Mesenteric fat pad (tissue), 1 donor: Measurements from ENCODE around the gene CMAS. TPM values are rescaled to one million over a fixed set of nuclear protein-coding genes. Genes with fewer than 3 reads are reported as not detected.
A peak's percentile ranks its signal among the peaks of the same experiment; 100 is the strongest.
"Not testable (repeated sequence)": the region's sequence is repeated elsewhere in the genome, so short reads cannot be mapped to it uniquely, and the experiment has no call there.

Experiments
- DNase-seq: peaks from one replicate; pipeline ENCODE4 v3.0.0-alpha.2; 2020; ENCODE audit warnings: low spot score
- long read RNA-seq: library from polyadenylated mRNA; unstranded; transcript quantifications from one replicate; pipeline ENCODE4 v2.0.0, GENCODE V29; 2020
- total RNA-seq: library from RNA; stranded (reverse); fragmentation: NEBNext Ultra II Directional; extraction: Animal tissue kit (Norgen Biotek cat#: 25700); gene quantifications from one replicate; pipeline ENCODE4 v1.2.1, GENCODE V29; 2021
- donor health status: DM: yes; HTN: yes; CAD: no.

The CMAS gene
- 19.8 TPM for total RNA-seq
- long read RNA-seq, transcript CMAS-201 (8 exons, 1,787 nt): major isoform, 116 of 125 reads
- long read RNA-seq, partial matches to known transcripts: 2 of 125 reads
- long read RNA-seq, other reads (novel, unspliced or antisense): 6 of 125 reads

DNA sequence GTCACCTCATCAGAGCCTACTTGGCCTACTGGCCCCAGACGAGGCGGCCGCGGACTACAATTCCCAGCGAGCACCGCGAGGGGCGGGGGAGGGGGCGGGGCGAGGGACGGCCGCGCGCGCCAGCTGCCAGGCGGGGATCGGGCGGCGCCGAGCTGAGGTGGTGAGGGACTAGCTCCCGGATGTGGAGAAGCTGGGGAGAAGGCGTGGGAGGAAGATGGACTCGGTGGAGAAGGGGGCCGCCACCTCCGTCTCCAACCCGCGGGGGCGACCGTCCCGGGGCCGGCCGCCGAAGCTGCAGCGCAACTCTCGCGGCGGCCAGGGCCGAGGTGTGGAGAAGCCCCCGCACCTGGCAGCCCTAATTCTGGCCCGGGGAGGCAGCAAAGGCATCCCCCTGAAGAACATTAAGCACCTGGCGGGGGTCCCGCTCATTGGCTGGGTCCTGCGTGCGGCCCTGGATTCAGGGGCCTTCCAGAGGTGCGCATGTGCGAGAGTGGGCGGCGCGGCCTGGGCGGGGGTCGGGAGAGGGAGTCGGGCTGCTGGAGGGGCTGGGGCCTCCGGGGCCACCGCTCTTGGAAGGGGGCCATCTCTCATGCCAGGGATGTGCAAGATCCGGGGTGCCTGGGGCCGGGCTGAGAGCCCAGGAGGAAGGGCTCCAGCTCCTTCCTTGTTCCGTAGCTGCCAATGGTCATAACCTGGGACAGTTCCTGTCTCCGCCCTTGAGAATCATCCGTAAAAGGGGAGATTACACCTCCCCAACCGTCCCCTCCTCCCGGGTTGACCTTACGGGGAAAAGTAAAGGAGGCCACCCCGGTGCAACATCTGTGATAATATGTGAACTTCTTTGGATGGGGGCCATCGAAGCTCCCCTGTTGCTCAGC lies at the start of gene CMAS:
TSS of gene CMAS (plus strand) at position 129 of the 878 bp plus-strand sequence. CDS start at position 215, 86 bp downstream.
- peak; percentile 93 for DNase-seq

DNA sequence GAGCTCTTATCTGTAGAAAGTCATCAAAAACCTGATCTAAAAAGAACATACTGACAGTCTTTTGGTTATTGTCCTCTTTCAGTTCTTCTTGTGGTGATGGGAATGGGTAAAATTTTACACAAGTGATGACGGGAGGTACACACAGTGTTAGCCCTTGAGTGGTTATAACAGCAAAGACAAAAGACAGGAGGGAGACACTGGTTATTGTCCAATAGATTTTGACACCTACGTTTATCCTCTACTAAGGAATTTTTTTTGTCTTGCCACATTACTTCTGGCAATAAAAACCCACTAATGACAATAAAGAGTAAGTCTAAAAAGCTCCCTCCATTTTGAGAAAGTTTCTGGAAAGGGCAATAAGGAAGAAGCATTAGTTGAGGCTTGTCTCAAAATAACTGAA lies 47.7 kb upstream of the CMAS start:
- DNase-seq: no peak

DNA sequence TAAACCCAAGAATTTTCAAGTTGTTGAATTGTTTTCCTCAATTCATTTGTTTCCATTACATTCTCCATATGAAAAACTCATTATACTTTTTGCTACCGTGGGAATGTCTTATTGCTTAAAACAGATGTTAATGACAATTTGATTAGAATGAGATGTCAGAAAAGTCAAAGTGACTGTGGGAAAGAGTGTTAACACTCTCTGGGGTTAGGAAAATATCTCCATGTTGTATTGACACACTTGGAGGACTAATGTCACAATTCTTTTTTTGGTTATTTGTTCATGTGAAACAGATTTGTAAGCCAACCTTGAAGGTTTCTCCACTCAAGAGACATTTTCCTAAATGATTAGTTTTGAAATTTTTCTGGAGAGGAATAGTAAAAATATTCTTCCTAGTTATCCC lies 47.2 kb upstream of the CMAS start:
- no peak for DNase-seq

DNA sequence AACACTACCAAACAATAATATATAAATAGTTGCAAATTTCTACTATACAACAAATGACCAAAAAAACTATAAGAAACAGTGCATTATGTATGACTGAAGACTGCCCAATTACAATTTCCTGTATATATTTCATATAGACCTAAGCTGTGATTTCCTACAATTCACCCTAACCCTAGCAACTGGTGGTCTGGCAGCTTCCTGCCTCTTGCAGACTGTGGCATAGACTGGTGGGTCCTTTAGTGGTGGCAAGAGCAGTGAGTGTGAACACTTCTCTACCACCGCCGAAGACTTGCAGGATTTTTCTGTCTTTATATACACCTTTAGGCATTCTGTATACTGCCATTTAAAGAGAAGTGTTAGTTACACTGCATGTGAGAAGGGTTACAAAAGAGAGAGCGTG lies 43.6 kb upstream of the CMAS start:
- DNase-seq: no peak

DNA sequence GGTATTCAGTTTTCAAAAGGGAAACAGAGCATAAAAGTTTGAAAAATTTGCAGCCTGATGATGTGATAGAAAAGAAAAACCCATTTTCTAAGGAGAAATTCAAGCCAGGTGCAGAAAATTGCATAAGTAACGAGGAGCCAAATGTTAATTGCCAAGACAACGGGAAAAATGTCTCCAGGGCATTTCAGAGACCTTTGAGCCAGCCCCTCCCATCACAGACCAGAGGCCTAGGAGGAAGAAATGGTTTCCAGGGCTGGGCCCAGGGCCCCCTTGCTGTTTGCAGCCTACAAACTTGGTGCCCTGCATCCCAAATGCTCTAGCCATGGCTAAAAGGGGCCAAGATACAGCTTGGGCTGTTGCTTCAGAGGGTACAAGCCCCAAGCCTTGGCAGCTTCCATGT lies 38.2 kb upstream of the CMAS start:
- DNase-seq: not testable (repeated sequence)

DNA sequence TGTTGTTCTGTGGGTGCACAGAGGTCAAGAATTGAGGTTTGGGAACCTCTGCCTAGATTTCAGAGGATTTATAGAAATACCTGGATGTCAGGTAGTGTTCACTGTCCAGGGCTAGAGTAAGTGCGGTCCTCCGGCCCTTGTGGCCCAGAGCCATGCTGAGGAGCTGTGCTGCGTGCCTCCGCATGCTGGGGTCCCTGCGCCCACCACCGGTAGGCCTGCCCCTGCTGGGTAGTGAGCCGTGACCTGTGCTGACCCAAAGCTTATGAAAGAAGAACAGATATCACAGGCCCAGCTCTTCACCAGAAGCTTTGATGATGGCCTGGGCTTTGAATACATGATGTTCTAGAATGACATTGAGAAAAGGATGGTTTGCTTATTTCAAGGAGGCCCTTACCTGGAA lies 37.8 kb upstream of the CMAS start:
- DNase-seq: no peak

DNA sequence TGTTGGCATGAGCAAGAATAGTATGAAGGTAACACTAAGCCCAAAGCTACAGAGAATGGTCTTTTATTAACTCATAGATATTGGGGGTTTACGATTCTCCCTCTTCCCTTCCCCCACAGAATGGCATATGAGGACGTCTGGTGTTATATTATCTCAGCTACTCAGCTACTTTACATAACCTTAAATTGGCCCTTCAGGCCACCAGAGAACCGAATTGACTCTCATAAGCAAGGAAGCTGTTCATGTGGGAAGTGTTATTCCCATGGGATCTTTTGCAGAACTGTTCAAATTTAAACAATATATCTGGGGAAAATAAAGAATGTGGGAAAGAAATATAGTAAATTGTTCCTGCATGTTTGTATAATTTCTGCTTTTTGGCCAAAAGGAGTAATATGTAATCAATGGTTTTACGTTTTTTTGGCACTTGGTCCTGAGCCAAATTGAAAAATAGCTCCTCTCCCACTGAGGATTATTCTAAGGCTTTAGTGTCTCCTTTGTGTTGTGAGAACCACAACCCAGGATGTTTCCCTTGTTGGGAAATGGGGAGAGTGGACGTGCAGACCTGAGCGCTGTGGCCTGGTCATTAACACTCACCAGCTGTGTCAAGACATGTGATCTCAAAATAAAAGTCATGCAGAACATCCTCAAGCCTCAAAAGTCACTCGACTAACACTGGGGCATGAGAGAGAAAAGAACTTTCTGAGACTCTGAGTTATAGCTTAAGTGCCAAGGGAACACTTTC lies 31.8 kb upstream of the CMAS start:
- no peak for DNase-seq

DNA sequence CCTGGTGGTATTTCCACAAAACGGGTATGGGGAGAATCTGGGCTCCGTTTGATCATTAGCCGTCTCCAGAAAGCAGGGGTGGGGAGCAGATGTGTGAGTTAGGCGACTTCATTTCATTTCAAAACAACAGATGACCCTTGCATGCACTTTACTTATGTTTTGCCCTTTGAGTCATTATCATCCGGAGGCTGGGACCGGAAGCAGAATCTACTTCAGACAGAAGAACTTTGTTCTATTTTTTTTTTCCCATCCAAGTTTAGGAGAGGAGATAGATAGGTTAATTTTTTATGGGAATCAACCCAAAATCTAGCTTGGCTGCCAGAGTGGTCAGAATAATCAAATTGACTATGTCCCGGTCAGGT lies 31.3 kb upstream of the CMAS start:
- DNase-seq: no peak

DNA sequence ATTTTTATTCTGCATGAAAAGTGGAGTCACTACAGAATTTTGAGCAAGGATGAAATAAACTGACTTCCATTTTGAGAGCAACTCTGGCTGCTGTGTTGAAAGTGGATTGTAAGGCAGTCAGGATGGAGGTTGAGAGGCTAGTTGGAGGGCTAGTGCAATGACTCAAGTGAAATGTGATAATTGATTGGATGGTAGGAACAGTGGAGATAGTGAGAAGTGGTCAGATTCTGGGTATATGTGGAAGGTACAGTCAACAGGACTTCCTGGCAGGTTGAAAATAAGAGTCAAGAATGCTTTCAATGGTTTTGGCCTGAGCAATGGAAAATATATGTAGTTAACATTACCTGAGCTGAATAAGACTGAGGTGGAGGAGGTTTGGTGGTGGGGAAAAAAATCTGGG lies 29.0 kb upstream of the CMAS start:
- DNase-seq: no peak

DNA sequence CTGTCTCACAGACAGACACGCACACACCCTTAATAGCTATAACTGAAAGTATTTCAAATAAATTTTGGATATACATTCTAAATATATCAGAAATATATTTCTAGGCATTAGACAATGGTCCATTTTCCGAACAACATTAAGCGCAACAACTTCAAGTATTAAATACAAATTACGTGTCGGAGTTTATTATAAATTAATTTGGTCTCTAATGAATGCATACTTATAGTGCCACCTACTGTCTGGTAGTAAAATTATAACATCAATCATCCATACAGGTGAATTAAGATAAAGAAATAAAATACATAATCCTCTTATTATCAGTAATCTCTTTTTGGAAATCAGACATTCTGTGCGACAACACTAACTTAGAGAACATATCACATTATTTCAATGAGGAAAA lies 27.2 kb upstream of the CMAS start:
- DNase-seq: no peak

DNA sequence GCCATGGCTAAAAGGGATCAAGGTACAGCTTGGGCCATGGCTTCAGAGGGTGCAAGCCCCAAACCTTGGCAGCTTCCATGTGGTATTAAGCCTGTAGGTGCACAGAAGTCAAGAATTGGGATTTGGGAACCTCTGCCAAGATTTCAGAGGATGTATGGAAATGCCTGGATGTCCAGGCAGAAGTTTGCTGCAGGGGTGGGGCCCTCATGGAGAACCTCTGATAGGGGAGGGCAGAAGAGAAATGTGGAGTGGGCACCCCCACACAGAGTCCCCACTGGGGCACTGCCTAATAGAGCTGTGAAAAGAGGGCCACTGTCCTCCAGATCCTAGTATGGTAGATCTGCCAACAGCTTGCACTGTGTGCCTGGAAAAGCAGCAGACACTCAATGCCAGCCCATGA lies 22.5 kb upstream of the CMAS start:
- not testable (repeated sequence) for DNase-seq

DNA sequence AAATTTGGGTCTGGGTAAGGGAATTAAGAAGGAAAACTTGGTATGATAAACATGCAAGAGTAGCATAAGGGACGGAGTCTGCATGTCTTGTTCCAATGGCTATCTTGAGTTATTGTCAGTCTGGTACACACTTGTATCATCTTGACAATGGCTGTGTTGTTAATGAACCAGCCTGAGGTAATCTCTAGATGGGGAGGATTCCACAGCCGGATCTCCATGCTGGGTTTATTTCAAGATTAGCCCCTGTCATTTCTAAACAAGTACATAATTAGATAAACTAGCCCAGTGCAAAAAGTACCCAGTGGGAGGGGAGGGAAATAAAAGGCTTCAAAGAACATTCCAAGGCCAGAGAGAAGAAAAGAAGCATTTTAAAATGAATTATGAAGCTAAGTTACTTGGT lies 16.5 kb upstream of the CMAS start:
- no peak for DNase-seq

DNA sequence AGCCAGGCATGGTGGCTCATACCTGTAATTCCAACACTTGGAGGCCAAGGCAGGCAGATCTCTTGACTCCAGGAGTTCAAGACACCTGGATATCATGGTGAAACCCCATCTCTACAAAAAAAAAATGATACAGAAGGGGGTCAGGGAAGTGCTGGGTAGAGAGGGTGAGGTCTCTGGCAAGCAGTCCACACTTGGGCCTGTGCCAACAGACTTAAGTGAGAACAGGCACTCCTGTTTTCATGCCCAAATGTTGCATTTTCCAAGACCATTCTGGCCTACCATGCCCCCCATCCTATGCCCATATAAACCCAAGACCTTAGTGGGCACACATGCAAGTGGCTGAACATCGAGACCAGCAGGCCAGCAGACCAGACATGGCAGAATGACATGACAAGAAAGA lies 16.0 kb upstream of the CMAS start:
- no peak for DNase-seq

DNA sequence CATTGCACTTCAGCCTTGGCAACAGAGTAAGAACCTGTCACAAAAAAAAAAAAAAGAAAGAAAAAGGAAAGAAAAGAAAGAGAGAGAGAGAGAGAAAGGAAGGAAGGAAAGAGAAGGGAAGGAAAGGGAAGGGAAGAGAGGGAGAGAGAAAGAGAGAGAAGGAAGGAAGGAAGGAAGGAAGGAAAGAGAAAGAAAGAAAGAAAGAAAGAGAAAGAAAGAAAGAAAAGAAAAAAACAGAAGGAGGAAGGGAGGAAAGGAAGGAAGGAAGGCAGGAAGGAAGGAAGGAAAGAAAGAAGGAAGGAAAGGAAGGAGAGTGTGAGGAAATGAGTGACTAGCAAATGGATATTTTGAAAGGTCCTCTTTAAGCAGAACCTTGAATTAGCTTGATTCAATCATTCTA lies 13.3 kb upstream of the CMAS start:
- no peak for DNase-seq

DNA sequence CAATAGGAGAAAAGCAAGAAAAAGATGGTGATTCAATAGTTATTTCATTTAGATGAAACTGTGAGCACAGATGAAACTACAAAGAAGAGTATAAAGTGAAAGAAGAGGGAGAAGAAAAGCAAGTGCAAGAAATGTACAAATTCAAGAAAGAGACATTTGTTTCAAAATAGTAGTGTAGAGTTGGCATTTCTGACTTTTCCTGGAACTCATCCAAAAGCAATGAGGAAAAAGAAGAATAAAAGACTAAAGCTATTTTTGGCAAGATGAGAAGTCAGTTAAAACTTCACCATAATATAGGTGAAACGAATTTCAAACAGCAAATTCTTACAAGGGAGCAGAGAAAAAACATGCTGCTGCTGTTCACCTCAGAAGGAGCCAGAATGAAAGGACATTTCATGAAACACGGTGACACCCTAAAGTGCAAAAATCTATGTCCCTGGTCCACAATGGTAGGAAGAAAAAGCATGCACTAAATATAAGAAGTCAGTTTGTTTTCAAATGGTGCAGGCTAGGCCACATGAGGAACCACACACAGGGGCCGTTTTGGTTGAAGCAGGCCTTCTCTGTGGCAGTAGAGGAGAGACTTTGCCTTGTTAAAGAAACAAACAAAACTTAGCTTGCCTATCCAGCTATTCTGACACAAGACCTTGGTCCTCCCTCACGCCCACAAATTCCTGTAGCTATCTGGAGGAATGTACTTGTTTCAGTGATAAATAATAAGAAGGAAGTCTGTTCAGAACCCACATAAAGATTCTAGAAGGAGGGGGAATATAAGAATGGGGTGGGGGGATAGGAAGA lies 11.1 kb upstream of the CMAS start:
- DNase-seq: no peak

DNA sequence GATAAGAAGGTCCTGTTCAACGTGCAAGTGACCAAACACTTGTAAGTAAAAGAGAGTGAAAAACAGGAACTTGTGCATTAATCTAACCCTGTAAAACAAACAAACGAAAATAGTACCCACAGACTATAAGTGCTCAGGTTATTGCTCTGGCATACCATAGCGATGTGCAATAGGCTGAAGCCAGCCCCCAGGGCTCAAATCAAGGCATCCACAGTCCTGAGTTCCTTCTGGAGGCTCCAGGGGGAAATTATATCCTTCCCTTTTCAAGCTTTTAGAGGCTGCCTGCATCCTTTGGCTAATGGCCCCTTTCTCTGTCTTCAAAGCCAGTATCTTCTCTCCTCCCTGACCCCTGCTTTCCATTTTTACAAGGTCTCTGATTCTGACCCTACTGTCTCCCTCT lies 8.1 kb upstream of the CMAS start:
- no peak for DNase-seq

DNA sequence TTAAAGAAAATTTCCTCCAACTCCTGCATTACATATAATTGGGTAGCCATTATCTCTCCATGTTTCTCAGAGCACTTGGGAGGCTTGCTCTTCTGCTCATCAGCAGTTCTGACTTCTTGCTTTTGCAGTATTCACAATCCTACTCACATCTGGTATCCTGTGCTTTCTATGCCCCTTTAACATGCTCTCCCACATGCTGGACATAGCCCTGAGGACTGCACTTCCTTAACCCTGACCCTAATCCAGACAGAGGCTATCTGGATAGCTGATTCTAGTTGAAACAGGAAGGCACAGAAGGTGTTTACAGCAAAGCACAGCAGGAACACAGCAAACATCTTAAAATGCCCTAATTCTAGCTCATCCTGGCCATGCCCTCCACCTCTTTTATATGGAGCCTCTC lies 7.3 kb upstream of the CMAS start:
- no peak for DNase-seq

DNA sequence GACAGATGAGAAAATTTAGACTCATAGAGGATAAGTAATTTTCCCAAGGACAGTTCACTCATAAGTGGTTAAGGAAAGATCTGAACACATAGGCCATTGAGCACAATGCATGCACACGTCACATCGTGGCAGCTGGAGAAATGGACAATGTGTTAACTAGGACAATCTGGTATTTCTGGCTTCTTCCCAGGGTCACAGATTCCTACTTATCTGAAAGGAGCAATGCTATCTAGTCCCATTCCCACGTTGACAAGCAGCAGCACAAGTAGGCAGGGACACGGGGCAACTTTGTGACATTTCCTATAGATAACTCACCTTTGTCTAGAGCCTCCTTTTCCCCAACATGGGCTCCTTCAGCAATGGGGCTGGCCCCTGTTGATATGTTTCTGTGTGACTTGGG lies 6.7 kb upstream of the CMAS start:
- DNase-seq: no peak

DNA sequence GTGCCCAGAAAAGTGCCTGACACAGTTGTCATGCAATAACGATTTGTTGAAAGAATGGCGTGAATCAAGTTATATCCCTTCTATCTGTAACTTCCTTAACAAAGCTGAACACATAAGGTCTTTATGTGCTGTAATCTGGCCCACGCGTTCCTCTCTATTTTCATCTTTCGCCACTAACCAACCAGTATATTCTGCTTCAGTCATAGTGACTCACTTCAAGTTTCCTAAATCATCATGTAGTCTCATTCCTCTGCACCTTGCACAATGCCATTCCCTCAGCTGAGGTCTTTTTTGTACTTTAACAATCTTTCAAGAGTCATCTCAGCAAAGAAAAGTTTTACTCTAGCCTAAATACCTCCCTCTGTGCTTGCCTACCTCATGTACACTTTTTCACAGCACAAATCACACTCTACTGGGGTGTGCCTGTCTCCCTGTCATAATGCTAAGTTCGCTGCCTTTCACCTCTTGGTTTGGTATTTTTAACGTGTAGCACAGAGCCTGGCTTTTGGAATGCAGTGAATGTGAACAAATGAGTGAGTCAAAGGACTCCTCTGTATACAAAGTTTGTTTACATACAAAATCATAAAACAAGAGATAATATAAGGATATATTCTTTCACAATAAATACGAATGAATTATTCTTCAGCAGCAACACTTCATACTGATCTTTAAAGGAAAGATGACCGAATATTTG lies 2.9 kb upstream of the CMAS start:
- DNase-seq: no peak

DNA sequence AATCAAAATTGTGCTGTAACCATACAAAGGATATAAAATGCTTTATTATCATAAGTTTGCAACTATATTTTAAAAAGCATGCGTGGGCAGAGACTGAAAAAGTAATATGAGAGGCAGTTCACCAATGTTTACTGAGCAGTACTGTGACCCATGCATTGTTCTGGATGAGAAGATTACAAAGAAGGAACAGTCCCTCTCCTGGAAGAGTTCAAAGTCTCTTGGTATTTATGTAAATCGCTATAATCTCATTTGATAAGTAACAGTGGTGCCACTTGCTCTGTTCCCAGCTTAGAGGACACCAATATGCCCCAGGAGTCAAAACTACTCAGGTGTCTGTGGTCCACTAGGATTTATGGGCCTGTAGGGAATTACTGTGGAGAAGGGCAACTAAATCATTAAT lies 2.1 kb upstream of the CMAS start:
- no peak for DNase-seq

DNA sequence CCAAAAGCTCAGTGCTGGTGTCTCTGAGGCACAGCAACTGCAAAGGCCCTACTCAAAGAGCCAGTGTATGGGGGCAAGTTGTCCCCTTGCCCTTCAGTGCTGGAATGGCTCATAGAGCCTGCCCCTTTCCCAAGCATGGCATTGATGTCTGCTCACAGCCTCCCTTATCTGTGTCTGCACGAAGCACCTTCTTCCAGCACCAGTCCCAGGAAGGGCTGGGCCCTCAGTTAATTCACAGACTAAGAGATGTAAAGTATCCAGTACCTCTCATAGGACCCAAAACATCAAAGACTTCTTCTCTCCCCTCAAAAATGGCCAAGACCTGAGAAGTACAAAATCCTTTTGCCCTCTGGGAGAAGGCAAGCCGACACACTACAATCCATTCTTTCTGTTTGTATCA lies 1.6 kb upstream of the CMAS start:
- DNase-seq: no peak
